ENCODE data around the gene FN1.
A peak's percentile ranks its signal among the peaks of the same experiment; 100 is the strongest.

The FN1 gene

DNA sequence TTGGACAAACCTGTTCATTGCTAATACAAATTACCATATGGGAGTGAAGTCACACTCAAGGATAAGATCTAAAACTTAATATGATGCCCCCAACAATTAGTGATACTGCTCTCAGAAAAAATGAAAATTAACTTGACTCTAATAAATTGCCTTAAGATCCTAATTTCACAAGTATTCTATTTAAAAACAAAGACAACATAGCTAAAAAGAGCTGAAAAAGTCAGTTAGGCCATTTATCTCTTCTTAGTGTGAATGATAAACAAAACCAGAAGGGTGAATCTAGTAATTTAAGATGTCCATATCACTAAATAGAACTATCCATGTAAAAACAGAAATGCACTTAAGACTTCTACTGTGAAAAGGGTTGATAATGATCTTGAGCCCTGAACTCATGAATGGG, 53.4 kb downstream of the FN1 start:
- no peak for DNase-seq (ENCODE audit: low spot score)

DNA sequence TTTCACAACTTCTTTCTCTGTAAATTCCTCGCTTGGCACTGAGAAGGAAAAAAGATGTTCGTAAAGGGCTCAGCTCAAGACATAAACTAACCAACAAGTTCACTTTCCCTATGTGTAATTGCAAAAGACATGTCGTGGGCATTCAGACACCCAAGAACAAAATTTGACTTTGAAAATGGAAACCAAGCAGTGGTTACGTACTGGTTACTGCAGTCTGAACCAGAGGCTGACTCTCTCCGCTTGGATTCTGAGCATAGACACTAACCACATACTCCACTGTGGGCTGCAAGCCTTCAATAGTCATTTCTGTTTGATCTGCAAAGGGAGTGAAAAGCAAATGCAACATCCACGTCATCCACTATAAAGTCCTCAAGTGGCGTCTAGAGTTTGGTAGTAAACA, 53.9 kb downstream of the FN1 start:
- DNase-seq (ENCODE audit: low spot score): no peak

DNA sequence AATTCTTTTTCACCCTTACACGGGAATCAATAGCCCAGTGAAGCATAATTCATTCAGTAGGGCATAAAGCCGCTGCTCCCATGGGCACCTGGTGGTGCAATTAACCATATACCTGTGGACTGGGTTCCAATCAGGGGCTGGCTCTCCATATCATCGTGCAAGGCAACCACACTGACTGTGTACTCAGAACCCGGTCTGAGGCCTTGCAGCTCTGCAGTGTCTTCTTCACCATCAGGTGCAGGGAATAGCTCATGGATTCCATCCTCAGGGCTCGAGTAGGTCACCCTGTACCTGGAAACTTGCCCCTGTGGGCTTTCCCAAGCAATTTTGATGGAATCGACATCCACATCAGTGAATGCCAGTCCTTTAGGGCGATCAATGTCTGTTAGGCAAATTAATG, 55.2 kb downstream of the FN1 start:
- DNase-seq (ENCODE audit: low spot score): no peak

DNA sequence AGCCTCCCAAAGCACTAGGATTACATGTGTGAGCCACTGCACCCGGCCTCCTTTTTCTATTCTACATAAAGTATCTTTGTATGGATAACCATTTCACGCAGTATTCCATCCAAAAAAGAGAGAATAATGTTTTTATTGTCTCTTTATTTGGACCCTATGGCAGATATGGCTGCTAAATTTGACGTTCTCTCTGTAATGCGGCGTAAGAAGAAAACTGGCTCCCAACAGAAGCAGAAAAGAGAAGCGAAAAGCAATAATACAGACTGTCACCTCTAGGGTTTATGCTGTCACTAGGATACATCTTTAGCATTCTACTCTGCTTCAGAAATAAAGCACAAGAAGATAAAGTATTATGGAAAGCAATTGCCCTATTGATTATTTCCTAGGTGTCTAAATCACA, 55.9 kb downstream of the FN1 start:
- no peak for DNase-seq (ENCODE audit: low spot score)

DNA sequence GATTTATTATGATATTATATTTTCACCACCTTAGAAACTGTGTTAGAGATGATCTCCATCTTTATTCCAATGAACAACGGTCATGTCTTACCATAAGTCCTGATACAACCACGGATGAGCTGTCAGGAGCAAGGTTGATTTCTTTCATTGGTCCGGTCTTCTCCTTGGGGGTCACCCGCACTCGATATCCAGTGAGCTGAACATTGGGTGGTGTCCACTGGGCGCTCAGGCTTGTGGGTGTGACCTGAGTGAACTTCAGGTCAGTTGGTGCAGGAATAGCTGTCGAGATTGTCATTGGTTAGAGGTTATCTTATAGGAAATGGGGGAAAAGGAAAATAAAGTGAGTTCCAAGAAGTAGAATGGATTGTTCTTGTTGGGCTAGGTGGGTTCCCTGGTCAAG, 56.8 kb downstream of the FN1 start:
- no peak for DNase-seq (ENCODE audit: low spot score)

DNA sequence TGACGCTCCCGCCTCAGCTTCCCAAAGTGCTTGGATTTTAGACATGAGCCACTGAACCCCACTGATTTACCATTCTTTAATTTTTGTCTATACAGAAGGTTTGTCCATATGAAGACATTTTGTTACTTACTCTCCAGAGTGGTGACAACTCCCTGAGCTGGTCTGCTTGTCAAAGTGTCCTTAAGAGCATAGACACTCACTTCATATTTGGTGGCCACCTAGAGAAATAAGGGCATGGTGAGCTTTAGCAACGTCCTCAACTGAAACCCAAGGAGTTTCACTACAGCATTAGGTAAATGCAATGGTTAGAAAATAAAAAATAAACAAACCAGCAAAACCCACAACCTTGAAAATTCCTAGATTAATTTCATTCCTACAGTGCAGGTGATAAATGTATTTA, 57.8 kb downstream of the FN1 start:
- no peak for DNase-seq (ENCODE audit: low spot score)

DNA sequence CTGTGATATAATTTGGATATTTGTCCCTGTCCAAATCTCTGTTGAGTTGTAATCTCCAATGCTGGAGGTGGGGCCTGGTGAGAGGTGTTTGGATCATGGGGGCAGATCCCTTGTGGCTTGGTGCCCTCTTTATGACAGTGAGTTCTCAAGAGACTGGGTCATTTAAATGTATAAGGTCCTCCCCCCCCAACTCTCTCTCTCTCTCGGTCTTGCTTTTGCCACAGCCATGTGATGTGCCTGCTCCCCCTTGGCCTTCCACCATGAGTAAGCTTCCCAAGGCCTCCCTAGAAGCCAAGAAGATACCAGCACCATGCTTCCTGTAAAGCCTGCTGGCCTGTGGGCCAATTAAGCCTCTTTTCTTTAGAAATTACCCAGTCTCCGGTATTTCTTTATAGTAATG, 58.6 kb downstream of the FN1 start:
- DNase-seq (ENCODE audit: low spot score): no peak

DNA sequence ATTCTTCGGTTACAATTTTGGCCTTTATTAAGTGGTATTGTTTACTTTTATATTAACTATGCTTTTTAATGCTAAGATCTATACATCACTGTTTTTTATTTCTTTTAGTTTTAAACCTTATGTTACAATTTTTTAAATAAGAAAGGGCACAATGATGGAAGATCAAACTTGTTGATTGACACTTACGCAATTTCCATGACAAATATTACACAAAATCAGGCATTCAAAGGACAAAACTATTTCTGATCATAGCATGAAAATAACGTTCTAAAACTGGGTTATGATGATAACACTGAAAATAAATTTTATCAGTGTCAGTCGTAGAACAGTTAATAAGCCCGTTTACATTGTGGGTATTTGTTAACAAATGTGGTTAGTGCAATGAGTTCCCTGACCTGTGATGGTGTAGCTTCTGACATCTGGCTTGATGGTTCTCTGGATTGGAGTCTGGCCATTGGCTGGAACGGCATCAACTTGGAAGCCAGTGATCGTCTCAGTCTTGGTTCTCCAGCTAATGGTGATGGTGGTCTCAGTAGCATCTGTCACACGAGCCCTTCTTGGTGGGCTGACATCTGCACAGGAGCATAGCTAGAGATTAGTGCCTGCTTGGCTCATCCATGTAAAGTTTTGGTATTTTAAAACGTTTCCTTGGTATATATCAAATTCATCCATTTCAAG, 59.6 kb downstream of the FN1 start:
- DNase-seq (ENCODE audit: low spot score): no peak

DNA sequence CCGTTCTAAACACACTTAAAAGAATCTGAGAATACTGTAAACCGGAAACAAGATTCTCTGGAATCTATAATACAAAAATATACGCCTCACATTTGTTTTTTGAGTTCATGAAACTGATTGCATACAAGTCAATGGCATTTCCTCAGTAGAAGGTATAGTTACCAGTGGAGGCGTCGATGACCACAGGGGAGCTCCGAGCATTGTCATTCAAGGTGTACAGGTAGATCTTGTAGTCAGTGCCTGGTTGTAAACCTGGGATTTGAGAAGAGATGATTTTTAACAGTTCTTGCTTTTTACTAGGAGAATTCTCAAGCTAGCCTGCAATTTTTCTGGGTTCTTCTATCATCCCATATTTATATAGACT, 60.4 kb downstream of the FN1 start:
- no peak for DNase-seq (ENCODE audit: low spot score)

DNA sequence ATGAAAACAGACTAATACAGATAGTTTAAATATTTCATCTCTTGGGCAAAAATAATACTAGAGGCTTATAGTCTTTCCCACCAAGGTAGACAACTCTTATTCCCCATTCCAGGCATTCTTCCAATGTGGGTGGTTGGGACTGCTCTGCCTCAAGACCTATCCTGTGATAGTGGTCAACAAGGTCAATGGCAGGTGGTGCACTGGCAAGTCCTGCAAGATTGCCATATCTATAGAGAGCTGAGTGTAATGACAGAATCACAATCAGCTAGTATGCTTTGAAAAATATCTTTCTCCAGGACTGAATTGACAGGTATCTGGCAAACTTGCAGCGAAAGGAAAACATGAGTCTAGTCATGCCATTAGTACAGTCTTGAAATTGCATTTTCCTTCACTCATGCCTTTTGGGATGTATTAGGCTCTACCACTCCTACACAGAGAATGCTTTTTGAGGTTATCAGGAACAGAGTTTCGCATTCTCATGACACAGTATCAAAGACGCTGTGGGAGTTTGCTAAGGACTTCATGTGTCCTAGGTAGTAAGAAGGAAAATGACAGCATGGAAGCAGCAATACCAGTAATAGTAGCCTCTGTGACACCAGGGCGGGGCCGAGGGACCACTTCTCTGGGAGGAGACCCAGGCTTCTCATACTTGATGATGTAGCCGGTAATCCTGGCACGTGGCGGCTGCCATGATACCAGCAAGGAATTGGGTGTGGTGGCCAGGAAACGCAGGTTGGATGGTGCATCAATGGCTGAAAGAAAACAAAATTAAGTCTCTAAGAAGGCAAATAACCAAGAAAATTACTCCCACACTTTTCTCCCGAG, 61.0 kb downstream of the FN1 start:
- no peak for DNase-seq (ENCODE audit: low spot score)

DNA sequence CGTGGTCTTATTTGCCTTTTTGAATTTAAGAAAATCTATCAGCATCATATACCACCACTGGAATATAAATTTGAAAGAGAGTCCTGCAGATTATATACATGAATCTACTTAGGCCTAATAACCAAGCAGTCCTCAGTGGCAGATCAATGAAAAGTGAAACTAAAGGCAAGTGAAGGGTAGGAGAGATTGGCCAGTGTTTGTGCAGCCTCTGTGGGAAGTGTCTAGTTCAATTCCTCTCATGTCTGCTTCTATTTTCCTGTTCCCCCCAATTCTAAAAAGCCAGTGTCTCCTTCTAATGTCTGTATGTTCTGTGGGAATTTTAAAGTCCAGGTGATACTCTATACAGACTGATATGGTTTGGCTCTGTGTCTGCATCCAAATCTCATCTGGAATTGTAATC, 61.9 kb downstream of the FN1 start:
- DNase-seq (ENCODE audit: low spot score): no peak

DNA sequence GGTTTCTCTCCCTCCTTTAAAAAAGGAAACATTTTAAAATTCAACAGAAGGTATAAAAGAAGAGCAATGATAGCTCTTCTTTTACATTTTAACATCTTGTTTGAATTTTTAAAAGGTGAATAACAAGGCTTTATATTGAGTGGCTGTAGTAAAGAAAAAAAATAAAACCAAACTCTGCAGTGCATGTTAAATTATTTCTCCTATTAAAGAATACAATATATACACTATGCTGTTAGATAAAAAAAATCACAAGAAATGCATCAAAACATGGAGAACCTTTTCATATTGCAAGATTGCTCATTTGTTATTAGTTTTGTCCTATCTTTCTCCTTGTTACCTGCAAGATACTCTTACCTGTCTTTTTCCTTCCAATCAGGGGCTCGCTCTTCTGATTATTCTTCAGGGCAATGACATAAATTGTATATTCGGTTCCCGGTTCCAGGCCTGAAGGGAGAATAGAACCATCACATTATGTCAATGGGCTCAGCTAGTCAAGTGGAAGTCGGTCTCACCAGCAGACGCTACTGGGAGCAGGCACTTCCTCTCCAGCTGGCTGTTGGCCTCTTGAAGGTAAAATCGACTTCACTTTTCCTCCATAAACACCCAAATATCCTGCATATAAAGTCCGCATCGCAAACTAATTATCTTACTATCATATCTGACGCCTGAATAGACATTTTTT, 62.8 kb downstream of the FN1 start:
- no peak for DNase-seq (ENCODE audit: low spot score)

DNA sequence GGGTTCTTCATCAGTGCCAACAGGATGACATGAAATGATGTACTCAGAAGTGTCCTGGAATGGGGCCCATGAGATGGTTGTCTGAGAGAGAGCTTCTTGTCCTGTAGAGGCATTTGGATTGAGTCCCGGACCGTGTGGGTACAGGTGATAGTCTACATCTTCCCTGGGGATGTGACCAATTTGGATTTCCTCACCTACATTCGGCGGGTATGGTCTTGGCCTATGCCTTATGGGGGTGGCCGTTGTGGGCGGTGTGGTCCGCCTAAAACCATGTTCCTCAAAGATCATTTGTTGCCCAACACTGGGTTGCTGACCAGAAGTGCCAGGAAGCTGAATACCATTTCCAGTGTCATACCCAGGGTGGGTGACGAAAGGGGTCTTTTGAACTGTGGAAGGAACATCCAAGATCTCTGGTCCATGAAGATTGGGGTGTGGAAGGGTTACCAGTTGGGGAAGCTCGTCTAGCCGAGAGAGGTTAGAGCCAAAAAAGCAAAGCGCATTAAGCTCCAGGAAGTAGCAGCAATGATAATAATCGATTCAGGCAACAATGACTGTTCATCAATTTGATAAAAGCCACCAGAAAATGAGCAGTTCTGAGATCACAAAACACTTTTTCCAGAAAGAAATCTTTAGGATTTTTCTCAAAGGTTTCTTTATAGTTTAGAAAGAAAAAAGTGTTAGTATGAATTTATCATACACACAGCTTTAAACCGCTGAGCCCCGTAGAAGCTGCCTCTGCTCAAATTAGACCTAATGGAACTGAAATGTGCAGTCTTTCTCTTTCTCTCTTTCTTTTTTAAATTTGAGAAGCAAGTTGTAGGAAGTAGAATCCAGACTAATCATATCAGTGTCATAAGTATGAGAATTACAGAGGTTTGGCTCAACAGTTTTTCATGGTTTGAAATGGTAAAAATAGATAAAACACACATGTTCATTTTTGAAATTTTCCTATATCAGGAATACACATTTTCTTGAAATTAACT, 63.7 kb downstream of the FN1 start:
- no peak for DNase-seq (ENCODE audit: low spot score)

DNA sequence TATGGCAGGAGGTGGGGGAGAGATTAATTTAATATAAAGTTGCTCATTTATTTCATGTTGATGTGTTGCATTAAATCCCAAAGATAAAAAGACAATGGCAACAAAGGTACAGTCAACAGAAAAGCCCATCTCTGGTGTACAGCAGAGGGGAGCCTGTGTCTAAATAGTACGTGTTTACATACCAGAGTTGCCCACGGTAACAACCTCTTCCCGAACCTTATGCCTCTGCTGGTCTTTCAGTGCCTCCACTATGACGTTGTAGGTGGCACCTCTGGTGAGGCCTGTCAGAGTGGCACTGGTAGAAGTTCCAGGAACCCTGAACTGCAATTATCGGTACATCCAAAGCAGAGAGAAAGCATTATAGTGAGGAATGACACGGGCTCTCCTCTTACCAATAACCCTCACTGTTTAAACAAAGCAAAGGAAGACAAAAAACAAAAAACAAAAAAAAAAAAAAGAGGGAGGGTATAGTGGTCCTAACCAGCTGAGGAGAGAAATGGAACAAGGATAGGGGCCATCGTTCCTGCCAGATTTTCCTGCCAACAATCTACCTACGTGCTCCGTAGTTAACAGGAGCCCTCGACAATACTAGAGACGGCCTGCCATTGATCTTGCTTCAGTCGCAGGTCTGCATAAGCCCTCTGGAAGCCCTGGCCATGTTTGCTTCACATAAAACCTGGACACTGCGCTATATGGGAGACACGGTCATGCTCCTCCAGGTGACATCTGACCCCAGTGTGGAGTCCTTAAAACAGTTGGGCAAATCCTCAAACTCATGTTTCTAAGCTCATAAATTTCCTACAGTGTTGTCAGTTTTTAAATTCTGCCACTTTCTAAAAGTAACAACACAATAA, 65.5 kb downstream of the FN1 start:
- no peak for DNase-seq (ENCODE audit: low spot score)

DNA sequence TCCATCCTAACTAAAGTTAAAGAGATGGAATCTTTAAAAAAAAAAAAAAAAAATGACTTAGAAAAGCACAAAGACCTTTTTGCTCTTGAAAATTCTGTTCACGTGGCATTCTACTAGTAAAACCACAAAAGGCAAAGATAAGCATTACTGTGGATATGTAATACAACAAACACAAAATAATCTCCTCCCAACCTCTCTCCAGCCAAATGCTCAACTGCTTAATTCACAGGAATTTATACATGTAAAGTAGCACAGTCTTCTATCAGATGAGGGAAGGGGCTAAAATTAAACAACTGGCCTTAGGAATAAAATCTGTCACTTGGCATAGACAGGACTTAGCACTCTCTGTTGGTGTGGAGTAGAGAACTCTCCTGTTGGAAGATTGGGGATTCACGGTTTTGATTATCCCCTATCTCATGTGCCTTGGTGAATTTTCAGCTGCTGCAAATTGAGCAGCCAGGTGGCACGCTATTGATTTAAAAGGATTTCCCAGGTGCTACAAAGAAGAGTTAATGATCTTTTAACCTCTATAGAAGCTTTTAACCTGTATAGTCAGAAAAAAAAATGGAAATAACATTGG, 66.6 kb downstream of the FN1 start:
- no peak for DNase-seq (ENCODE audit: low spot score)

DNA sequence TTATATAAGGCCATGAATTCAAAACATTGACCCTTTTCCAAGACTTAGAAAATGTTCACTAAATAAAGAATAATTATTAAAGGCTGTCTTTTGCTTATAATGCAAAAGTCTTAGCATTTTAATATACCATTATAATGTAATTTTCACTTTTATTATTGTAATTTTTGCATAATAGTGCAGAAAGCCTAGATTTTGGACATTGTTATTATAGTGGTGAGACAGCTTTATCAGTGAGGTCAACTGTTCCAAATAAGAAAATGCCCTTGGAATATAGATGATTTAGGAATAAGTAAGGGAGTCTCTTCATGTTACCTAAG, 67.4 kb downstream of the FN1 start:
- DNase-seq (ENCODE audit: low spot score): no peak

DNA sequence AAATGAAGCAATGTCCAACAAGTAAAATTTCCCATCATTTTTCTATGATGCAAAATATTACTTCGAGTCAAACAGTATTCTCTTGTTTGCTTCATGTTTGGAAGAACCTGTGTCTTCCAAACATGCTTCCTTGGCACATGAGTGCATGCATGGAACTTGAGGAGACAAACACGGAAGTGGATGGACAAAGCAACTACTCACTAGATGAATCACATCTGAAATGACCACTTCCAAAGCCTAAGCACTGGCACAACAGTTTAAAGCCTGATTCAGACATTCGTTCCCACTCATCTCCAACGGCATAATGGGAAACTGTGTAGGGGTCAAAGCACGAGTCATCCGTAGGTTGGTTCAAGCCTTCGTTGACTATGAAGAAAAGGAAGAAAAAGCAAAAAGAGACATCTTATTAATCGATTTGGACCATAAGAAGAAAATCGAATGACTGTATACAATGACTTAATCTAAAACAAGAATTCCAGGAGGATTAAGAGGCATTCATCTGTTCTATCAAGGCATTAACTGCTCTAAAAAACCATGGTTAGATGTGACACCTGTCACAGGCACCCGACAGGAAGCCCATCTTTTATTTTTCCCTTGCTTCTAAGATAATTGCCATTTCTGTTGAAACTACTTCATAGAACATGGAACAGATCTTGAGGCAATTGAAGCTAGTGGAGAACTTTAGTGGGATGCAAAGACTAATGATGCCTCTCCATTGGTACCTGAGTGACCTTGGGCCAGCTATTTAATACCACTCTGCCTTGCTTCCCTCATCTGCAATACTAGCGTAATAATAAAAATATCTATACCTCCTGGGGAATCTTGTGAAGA, 68.0 kb downstream of the FN1 start:
- peak; percentile 36 for DNase-seq (ENCODE audit: low spot score)

DNA sequence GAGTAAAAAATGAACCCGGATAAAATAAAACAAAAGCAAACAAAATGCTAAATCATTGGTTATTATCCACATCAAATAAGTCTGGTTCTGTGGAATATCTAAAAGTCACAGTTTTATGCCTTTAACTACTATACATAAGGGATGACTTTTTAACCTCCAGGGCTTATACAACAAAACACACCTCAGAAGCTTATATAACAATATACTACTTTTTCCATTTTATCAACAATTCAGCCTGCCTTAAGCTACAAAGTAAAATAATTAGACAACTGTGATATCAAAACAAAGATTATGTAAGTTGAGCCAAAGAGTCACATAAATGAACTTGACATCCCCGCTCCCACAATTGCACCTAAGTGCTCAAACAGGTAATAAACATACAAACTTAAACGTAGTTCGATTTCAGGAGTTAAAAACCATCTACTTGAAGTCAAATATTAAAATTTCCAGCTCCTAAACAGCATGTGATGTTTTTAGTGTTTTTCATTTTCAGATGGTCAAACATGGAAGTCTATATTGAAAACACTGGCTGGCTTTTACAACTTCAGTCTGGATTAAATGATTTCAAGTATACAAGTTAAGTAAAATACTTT, 69.3 kb downstream of the FN1 start:
- no peak for DNase-seq (ENCODE audit: low spot score)

DNA sequence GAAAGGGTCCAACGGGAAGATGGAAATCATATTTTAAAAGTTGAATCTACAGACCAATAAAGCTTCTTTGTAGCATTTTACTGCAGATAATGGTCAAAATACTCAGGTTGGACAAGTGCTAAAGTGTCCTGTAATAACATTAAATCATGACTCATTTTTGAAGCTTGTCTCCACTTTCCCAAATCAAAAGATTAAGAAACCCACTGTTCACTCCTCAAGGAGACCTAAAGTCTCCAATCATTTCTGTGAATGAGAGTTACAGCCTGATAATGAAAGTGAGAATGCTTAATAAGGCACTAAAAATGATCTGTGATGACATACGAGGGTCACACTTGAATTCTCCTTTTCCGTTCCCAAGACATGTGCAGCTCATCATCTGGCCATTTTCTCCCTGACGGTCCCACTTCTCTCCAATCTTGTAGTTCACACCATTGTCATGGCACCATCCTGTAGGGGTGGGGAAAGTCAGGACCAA, 70.6 kb downstream of the FN1 start:
- no peak for DNase-seq (ENCODE audit: low spot score)

All from AG08396 (cell line).